Measurements from ENCODE around the gene TESK1. TPM values are rescaled to one million over a fixed set of nuclear protein-coding genes. Genes with fewer than 3 reads are reported as not detected.

The TESK1 gene
- total RNA-seq, 1 donor from 2014 or later, result 30.9 TPM

DNA sequence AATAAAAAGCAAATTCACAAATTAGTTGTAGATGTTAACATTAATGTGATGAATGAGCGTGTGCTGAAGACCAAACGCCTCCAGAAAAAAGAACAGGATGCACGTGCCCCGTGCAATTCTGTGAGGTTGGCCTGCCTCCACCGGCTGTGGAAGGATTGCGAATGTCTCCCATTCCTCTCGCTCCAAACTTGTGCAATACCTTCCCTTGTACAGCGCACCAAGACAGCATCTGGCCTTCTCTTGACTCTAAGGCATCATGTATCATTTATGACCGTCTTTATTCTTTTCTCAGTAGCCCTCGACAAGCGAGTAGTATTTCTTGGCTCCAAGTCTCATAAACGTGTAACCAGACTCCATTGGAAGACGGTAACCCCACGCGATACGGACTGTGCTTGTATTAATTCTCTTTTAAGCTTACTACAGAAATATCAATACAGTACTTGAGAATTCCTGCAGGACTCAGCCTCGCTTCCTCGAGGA, 1.5 kb upstream of the TESK1 start:
- H3K4me3 Mint-ChIP-seq (ENCODE audit: unreplicated experiment), result peak overlapping the region; percentile 96
- Histone ChIP-seq H2AFZ (ENCODE audit: low read depth, low read length) (peak overlapping the region; percentile 91), H3K36me3 (ENCODE audit: insufficient read depth, low read length) (no peaks in the 10 kb centered on the region), H3K9me3 (ENCODE audit: insufficient read depth, low read depth, low read length) (no peaks in the 10 kb centered on the region), H3K79me2 (ENCODE audit: insufficient read depth, low read length) (peaks cover 16% of the 10 kb centered on the region), H3K27ac (ENCODE audit: low read depth, low read length) (peak overlapping the region; percentile 33), H3K27me3 (ENCODE audit: insufficient read depth, low read length) (no peaks in the 10 kb centered on the region), H3K9ac (ENCODE audit: low read length) (peak overlapping the region; percentile 50), H3K4me2 (ENCODE audit: low read length) (peak overlapping the region; percentile 85), H3K4me3 (ENCODE audit: insufficient read depth, low read depth, low read length) (peak overlapping the region; percentile 53), H3K4me1 (ENCODE audit: insufficient read depth, low read length) (peaks cover 25% of the 10 kb centered on the region), H4K20me1 (ENCODE audit: insufficient read depth, low read length) (peaks cover 17% of the 10 kb centered on the region)
- peaks cover 13% of the 10 kb centered on the region for H3K4me1 Mint-ChIP-seq (ENCODE audit: low read depth, unreplicated experiment)
- no peaks in the 10 kb centered on the region for H3K27me3 Mint-ChIP-seq (ENCODE audit: low read depth, unreplicated experiment)
- no peak for TF ChIP-seq EZH2 (IDR thresholded peaks at IDR 0.05; ENCODE audit: insufficient read depth, low read length)
- no peak for TF ChIP-seq CTCF (IDR thresholded peaks at IDR 0.05; ENCODE audit: insufficient read depth, low read depth, low read length)
- no peaks in the 10 kb centered on the region for H3K9me3 Mint-ChIP-seq (ENCODE audit: unreplicated experiment)
- FAIRE-seq (no peak), DNase-seq (ENCODE audit: low read depth) (no peak)
- H3K27ac Mint-ChIP-seq (ENCODE audit: unreplicated experiment), result peak overlapping the region; percentile 96
- H3K36me3 Mint-ChIP-seq (ENCODE audit: low read depth, unreplicated experiment), result peaks cover 7% of the 10 kb centered on the region

GRCh38 chr9:35603986-35604577, 980 bp upstream of the TESK1 start:
- peak overlapping the region; percentile 96 for H3K4me3 Mint-ChIP-seq (ENCODE audit: unreplicated experiment)
- TF ChIP-seq CTCF (IDR thresholded peaks at IDR 0.05; ENCODE audit: insufficient read depth, low read depth, low read length), result peak; percentile 88
- TF ChIP-seq EZH2 (IDR thresholded peaks at IDR 0.05; ENCODE audit: insufficient read depth, low read length), result no peak
- peak overlapping the region; percentile 70 for H3K9ac ChIP-seq (ENCODE audit: low read length)
- DNase-seq (ENCODE audit: low read depth) (peak; percentile 97), FAIRE-seq (peak; percentile 73)
- no peaks in the 10 kb centered on the region for H3K36me3 ChIP-seq (ENCODE audit: insufficient read depth, low read length)
- H3K27ac Mint-ChIP-seq (ENCODE audit: unreplicated experiment), result peak overlapping the region; percentile 96
- no peaks in the 10 kb centered on the region for H3K9me3 ChIP-seq (ENCODE audit: insufficient read depth, low read depth, low read length)
- H3K27me3 Mint-ChIP-seq (ENCODE audit: low read depth, unreplicated experiment), result no peaks in the 10 kb centered on the region
- no peaks in the 10 kb centered on the region for H3K9me3 Mint-ChIP-seq (ENCODE audit: unreplicated experiment)
- H2AFZ ChIP-seq (ENCODE audit: low read depth, low read length), result peak overlapping the region; percentile 91
- H4K20me1 ChIP-seq (ENCODE audit: insufficient read depth, low read length), result peaks cover 17% of the 10 kb centered on the region
- H3K27me3 ChIP-seq (ENCODE audit: insufficient read depth, low read length), result no peaks in the 10 kb centered on the region
- H3K4me1 ChIP-seq (ENCODE audit: insufficient read depth, low read length), result peaks cover 25% of the 10 kb centered on the region
- H3K79me2 ChIP-seq (ENCODE audit: insufficient read depth, low read length), result peaks cover 16% of the 10 kb centered on the region
- peak overlapping the region; percentile 60 for H3K4me3 ChIP-seq (ENCODE audit: insufficient read depth, low read depth, low read length)
- peaks cover 11% of the 10 kb centered on the region for H3K36me3 Mint-ChIP-seq (ENCODE audit: low read depth, unreplicated experiment)
- peak overlapping the region; percentile 93 for H3K4me2 ChIP-seq (ENCODE audit: low read length)
- H3K27ac ChIP-seq (ENCODE audit: low read depth, low read length), result peak overlapping the region; percentile 61
- peaks cover 13% of the 10 kb centered on the region for H3K4me1 Mint-ChIP-seq (ENCODE audit: low read depth, unreplicated experiment)
